Skeletal muscle satellite cell (primary cell): ENCODE measurements around the gene CD59. TPM values are rescaled to one million over a fixed set of nuclear protein-coding genes. Genes with fewer than 3 reads are reported as not detected.

ENCODE experiments used
- H3K27me3 ChIP-seq: 2 replicates; pipeline ENCODE4 v1.7.0; 2013; ENCODE audit warnings: low read length; ENCODE audit not compliant: control insufficient read depth, insufficient read depth
- H3K36me3 ChIP-seq: 2 replicates; pipeline ENCODE4 v1.7.0; 2013; ENCODE audit warnings: mild to moderate bottlenecking, control low read depth, low read length; ENCODE audit not compliant: insufficient read depth
- H3K4me1 ChIP-seq: 2 replicates; pipeline ENCODE4 v1.7.0; 2013; ENCODE audit warnings: low read length; ENCODE audit not compliant: control insufficient read depth, insufficient read depth
- H3K4me2 ChIP-seq: 2 replicates; pipeline ENCODE4 v1.7.0; 2013; ENCODE audit warnings: mild to moderate bottlenecking, low read length
- H3K4me3 ChIP-seq: 2 replicates; pipeline ENCODE4 v1.7.0; 2013; ENCODE audit warnings: low read length
- H3K9ac ChIP-seq: 2 replicates; pipeline ENCODE4 v1.7.0; 2013; ENCODE audit warnings: mild to moderate bottlenecking, low read depth, low read length, moderate library complexity
- H3K9me3 ChIP-seq: replicated peaks from 2 replicates; pipeline ENCODE4 v1.7.0; 2013; ENCODE audit warnings: mild to moderate bottlenecking, control low read depth, low read length
- total RNA-seq: library from RNA; depleted of rRNA; stranded (reverse); fragments of >200 nt; gene quantifications from 2 replicates; pipeline ENCODE4 v1.2.3, GENCODE V29; 2012; rRNA removed

Gene CD59
- total RNA-seq: 384 and 517 TPM in 2 replicates

DNA sequence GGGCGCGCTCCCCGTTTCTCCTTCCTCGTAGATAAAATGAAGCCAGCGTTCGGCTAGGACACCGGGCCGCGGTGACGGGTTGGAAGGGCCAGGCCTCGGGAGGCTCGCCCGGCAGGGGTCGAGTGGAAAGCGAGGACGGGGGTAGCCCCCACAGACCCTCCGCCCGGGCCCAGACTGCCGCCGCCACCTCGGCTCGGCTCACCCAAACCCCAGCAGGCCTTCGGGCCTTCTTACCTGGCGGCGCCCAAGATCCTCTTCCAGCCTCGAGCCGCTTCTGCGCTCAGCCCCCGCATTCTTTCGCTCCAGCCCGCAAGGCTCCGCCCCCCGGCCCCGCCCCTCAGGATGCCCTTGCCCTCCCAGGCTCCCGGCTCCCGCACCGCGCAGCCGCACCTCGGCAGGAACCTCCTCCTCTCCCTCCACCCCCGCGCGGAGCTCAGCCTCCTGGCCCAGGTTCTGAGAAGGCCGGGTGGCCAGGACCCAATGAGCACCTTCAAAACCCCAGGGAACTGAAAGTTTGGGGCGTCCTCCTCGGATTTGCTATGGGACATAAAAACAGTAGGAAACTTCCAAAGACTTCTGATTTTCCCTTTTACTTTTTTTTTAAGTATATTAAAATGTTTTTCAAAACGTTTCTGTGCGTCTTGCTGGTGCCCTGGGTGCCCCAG, at the start of gene CD59:
Gene CD59, minus strand, starts transcription at position 276 of the 665 bp plus-strand sequence. CDS start 13,978 bp downstream, outside the sequence.
- Histone ChIP-seq H3K4me2 (peak within 1 kb of the TSS; percentile 87), H3K36me3 (peaks cover 39% of the 10 kb centered on the region), H3K27me3 (no peaks in the 10 kb centered on the region), H3K4me1 (peaks cover 41% of the 10 kb centered on the region), H3K9ac (peak within 1 kb of the TSS; percentile 98), H3K4me3 (peak within 1 kb of the TSS; percentile 77), H3K9me3 (no peaks in the 10 kb centered on the region)

- no peaks in the 10 kb centered on the region for H3K36me3 ChIP-seq
- H3K4me1 ChIP-seq: peaks cover under 1% of the 10 kb centered on the region
- no peak overlapping the region for H3K4me3 ChIP-seq
- peaks cover 28% of the 10 kb centered on the region for H3K27me3 ChIP-seq
- no peak overlapping the region for H3K4me2 ChIP-seq
- no peak overlapping the region for H3K9ac ChIP-seq
- no peaks in the 10 kb centered on the region for H3K9me3 ChIP-seq
Measured at GRCh38 chr11:33785609-33786008, 49.4 kb upstream of the CD59 start.

DNA sequence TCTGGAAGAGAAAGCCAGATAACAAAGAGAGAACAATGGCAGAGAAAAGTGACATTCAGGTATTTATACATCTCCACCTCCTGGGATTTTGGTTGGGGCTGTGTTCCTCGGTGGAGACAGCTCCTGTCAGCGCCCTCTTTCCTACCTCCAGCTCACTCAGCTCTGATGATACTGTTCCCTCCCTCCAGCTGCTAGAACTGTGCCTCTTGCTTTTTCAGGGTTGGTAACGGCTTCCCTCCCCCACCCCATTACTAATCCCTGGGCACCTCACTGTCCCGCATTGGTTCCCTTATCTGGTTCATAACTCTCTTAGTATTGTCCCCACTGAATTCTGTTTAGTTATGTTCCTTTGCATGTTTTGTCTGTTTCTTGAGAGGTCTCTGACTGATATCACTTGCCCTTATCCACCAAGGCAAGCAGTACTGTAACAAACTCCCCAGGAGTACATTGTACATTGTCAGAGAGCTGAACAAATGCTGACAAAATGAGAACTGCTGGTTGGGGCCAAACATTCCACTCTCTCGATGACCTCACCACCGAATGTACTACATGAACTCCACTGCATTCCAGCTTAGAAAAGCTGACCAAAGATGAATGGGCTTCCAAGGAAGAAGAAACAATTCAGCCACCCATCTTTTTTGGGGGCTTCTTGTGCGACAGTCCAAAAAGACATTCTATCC, 43.8 kb upstream of the CD59 start:
- Histone ChIP-seq H3K36me3 (no peaks in the 10 kb centered on the region), H3K4me2 (peak overlapping the region; percentile 61), H3K4me1 (peaks cover 25% of the 10 kb centered on the region), H3K9me3 (no peaks in the 10 kb centered on the region), H3K9ac (no peak overlapping the region), H3K4me3 (no peak overlapping the region), H3K27me3 (peaks cover 9% of the 10 kb centered on the region)

- no peaks in the 10 kb centered on the region for H3K36me3 ChIP-seq
- no peak overlapping the region for H3K9ac ChIP-seq
- peaks cover 3% of the 10 kb centered on the region for H3K27me3 ChIP-seq
- peak overlapping the region; percentile 36 for H3K4me2 ChIP-seq
- no peak overlapping the region for H3K4me3 ChIP-seq
- H3K9me3 ChIP-seq: no peaks in the 10 kb centered on the region
- H3K4me1 ChIP-seq: peaks cover 28% of the 10 kb centered on the region
Measured at GRCh38 chr11:33778675-33779074, 42.5 kb upstream of the CD59 start.

GRCh38 chr11:33777906-33778305, 41.7 kb upstream of the CD59 start:
- no peaks in the 10 kb centered on the region for H3K36me3 ChIP-seq
- H3K4me2 ChIP-seq: no peak overlapping the region
- no peak overlapping the region for H3K4me3 ChIP-seq
- no peak overlapping the region for H3K9ac ChIP-seq
- no peaks in the 10 kb centered on the region for H3K9me3 ChIP-seq
- H3K4me1 ChIP-seq: peaks cover 33% of the 10 kb centered on the region
- no peaks in the 10 kb centered on the region for H3K27me3 ChIP-seq

- no peak overlapping the region for H3K4me3 ChIP-seq
- H3K9ac ChIP-seq: no peak overlapping the region
- H3K9me3 ChIP-seq: no peaks in the 10 kb centered on the region
- no peaks in the 10 kb centered on the region for H3K36me3 ChIP-seq
- peaks cover 38% of the 10 kb centered on the region for H3K4me1 ChIP-seq
- H3K4me2 ChIP-seq: no peak overlapping the region
- H3K27me3 ChIP-seq: no peaks in the 10 kb centered on the region
Measured at GRCh38 chr11:33775832-33776470, 39.7 kb upstream of the CD59 start.

DNA sequence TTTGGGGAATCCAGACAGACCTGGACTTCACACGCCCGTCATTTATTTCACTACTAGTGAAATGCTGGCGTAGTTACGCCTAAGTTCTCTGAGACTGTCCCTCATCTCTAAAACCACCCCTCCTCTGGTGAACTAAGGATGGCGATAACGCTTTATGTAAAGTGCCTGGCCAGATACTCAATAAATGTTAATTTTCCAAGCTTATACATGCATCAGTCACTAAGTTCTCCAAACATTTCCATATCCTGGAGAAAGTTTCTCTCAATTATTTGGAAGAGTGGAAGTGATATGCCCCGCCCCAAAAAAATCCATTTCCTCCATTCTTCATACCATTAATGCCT, 39.2 kb upstream of the CD59 start:
- Histone ChIP-seq H3K4me1 (peaks cover 35% of the 10 kb centered on the region), H3K9me3 (no peaks in the 10 kb centered on the region), H3K4me3 (no peak overlapping the region), H3K36me3 (no peaks in the 10 kb centered on the region), H3K9ac (no peak overlapping the region), H3K4me2 (peak overlapping the region; percentile 95), H3K27me3 (no peaks in the 10 kb centered on the region)

GRCh38 chr11:33774736-33775466, 38.7 kb upstream of the CD59 start:
- peaks cover 31% of the 10 kb centered on the region for H3K4me1 ChIP-seq
- H3K4me2 ChIP-seq: peak overlapping the region; percentile 95
- H3K36me3 ChIP-seq: no peaks in the 10 kb centered on the region
- H3K4me3 ChIP-seq: peak overlapping the region; percentile 94
- H3K27me3 ChIP-seq: no peaks in the 10 kb centered on the region
- peak overlapping the region; percentile 80 for H3K9ac ChIP-seq
- no peaks in the 10 kb centered on the region for H3K9me3 ChIP-seq

- Histone ChIP-seq H3K9ac (peak within 1 kb of the TSS; percentile 80), H3K4me1 (peaks cover 26% of the 10 kb centered on the region), H3K27me3 (no peaks in the 10 kb centered on the region), H3K36me3 (peaks cover 3% of the 10 kb centered on the region), H3K9me3 (no peaks in the 10 kb centered on the region), H3K4me3 (peak within 1 kb of the TSS; percentile 94), H3K4me2 (peak within 1 kb of the TSS; percentile 95)
Measured at GRCh38 chr11:33773987-33774735, 37.9 kb upstream of the CD59 start, which contains the start of gene FBXO3. FBXO3 (minus strand) TSS chr11:33774520; CDS start chr11:33774497, 23 bp downstream.

- peaks cover 24% of the 10 kb centered on the region for H3K4me1 ChIP-seq
Measured at GRCh38 chr11:33773404-33773986, 37.3 kb upstream of the CD59 start.

More at GRCh38 chr11:33773404-33773986, 37.3 kb upstream of the CD59 start:
- Histone ChIP-seq H3K27me3 (no peaks in the 10 kb centered on the region), H3K9me3 (no peaks in the 10 kb centered on the region), H3K9ac (peak overlapping the region; percentile 80), H3K4me3 (peak overlapping the region; percentile 94), H3K4me2 (peak overlapping the region; percentile 95), H3K36me3 (peaks cover 6% of the 10 kb centered on the region)
